Measurements from ENCODE around the gene MMP25.
"Not testable (repeated sequence)": the region's sequence is repeated elsewhere in the genome, so short reads cannot be mapped to it uniquely, and the experiment has no call there.

The MMP25 gene

DNA sequence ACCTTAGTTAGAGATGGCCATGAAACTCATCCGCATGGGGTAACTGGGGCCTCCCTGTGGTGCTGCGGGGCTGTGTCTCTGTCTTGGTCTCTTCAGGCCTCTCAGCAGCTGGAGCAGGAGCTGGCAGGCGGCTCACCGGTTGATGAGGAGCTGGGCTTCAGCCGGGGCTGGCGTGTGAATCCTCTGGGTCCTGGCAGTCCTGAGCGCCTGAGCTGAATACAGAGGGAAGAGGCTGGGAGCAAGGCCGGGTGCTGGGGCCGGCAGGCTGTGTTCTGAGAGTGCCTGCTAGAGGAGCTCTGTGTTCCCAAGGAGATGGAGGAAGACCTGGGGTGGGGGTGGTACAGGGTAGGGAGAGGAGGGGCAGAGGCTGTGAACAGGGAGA is 9.4 kb downstream of the MMP25 start:
- DNase-seq (ENCODE audit: low spot score) = peak; percentile 13

DNA sequence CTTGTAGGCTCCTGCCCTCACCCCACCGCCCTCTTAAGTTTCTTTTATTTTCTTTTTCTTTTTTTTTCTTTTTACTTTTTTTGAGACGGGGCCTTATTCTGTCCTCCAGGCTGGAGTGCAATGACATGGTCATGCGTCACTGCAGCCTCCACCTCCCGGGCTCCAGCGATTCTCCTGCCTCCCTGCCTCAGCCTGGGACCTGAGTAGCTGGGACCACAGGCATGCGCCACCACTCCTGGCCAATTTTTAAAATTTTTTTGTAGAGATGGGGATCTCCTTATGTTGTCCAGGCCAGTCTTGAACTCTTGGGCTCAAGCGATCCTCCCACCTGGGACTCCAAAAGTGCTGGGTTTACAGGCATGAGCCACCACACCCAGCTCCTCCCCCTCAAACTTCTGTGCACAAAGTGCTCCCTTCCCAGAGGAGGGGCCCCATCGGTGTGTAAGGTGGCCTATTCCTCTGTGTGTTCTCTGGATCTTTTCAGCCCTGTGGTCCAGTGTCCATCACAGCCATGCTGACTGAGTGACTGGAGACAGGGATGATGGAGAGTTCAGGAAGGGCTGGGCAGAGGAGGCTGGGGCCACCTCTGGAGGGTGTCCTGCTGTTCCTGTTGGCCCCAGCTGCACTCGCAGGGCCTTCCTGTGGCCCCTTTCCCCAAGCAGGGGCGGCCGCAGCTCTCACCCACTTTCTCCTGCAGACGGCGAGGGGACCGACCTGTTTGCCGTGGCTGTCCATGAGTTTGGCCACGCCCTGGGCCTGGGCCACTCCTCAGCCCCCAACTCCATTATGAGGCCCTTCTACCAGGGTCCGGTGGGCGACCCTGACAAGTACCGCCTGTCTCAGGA is 10.2 kb downstream of the MMP25 start:
- DNase-seq (ENCODE audit: low spot score) = peak; percentile 3

DNA sequence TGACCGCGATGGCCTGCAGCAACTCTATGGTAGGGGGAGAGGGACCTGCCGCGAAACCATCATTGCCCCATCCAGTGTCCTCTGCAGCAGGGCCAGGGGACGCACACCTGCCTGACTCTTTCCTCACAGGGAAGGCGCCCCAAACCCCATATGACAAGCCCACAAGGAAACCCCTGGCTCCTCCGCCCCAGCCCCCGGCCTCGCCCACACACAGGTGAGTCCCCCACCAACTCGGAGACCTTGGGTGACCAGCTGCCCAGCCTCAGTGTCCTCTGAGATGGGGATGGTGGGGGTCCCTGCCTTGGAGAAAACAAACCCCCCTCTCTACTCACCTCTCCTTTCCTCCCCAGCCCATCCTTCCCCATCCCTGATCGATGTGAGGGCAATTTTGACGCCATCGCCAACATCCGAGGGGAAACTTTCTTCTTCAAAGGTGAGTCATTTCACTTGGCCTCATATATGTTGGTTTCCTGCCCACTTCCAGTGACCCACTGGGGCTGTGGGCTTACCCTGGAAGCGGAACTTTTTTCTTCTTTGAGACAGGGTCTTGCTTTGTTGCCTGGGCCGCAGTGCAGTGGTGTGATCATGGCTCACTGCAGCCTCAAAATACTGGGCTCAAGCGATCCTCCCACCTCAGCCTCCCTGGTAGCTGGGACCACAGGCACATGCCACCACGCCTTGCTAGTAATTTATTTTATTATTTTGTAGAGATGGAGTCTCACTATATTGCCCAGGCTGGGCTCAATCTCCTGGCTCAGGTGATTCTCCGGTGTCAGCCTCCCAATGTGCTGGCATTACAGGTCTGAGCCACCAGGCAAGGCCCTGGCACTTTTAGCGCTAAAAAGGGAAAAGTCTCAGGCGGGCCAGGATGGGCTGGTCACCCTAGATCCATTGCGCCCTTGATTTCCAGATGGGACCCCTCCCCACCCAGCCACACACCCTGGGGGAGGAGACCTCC is 11.1 kb downstream of the MMP25 start:
- DNase-seq (ENCODE audit: low spot score) = no peak

DNA sequence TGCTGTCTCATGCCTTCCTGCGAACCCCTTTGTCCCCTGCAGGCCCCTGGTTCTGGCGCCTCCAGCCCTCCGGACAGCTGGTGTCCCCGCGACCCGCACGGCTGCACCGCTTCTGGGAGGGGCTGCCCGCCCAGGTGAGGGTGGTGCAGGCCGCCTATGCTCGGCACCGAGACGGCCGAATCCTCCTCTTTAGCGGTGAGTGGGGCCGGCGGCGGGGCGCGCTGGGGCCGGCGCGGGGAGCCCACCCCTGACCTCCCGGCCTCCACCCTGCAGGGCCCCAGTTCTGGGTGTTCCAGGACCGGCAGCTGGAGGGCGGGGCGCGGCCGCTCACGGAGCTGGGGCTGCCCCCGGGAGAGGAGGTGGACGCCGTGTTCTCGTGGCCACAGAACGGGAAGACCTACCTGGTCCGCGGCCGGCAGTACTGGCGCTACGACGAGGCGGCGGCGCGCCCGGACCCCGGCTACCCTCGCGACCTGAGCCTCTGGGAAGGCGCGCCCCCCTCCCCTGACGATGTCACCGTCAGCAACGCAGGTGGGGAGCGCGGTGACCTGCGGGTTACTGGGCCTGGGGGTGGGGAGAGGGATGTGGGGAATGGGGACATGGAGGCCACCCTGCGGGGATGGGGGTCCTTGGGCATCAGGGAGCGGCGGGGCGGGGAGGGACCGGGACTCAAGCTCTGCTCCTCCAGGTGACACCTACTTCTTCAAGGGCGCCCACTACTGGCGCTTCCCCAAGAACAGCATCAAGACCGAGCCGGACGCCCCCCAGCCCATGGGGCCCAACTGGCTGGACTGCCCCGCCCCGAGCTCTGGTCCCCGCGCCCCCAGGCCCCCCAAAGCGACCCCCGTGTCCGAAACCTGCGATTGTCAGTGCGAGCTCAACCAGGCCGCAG is 12.0 kb downstream of the MMP25 start:
- peak; percentile 75 for DNase-seq (ENCODE audit: low spot score)

DNA sequence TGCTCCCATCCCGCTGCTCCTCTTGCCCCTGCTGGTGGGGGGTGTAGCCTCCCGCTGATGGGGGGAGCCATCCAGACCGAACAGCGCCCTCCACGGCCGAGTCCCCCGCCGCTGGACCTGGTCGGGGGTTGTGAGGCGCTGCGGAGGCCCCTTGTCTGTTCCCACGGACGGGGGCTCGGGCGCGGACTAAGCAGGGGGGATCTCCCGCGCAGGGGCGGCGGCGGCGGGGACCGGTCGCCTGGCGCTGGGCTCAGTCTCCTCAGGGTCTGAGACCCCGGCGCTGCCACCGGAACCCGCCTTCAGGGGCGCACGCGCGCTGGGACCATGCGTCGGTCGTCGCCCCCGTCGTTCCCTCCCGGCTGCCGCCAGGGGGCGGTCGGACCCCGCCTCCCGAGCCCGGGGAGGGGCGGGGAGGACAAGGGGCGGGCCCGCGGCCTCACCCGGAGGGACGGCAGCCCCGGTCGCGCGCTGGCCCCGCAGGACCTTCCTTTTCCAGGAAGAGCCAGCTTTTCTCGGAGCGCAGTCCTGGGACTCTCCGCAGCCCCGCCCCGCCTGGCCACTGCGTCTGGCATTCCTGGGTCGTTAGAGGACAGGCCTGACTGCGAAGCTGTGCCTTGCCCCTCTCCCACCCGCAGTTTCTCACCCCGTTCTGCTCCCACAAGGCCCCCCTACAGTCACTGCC is 12.8 kb downstream of the MMP25 start:
- DNase-seq (ENCODE audit: low spot score) = peak; percentile 97

DNA sequence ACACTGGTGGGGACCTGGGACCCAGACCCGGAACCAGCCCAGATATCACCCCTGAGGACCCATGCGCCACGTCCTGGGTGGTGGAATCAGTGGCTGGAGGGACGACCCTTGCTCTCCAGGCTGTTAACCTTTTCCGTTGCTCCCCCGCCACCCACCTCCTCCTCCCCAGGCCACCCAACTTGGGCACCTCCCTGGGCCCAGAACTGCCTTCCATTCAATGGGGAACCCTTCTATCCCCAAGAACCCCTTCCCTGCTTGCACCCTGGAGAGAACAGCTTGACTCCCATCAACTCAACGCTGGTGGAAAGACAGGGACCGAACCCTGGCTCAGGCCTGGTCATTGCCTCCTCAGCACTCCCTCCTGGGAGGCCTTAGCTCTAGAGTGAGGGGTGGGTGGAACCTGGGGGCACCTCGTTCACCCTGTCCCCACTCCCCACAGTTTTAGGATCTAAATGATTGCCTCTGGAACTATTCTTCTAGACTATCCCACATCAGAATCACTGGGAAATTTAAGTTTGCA is 13.4 kb downstream of the MMP25 start:
- DNase-seq (ENCODE audit: low spot score) = no peak

DNA sequence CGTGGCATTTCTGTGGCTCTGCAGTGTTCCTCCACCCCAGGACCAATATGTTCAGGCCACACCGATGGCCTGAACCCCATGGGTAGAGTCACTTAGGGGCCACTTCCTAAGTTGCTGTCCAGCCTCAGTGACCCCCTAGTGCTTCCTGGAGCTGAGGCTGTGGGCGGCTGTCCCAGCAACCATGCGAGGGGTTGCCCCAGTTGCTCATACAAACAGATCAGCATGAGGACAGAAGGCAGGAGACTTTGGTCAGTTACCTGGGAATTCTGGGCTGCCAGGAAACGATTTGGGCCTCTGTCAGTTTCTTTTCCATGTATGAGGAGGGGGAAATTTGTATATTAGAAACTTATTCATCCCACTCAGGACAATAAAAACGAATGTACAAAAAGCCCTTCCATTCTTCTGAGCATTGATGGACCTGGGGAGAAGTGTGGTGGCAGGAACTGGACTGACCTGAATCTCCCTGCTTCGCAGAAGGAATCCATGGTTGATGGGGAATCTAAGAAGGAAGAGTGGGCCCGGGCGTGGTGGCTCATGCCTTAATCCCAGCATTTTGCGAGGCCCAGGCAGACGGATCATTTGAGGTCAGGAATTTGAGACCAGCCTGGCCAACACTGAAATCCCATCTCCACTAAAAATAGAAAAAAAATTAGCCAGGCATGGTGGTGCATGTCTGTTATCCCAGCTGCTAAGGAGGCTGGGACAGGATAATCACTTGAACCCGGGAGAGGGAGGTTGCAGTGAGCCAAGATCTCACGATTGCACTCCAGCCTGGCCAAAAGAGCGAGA is 14.2 kb downstream of the MMP25 start:
- DNase-seq (ENCODE audit: low spot score) = no peak

DNA sequence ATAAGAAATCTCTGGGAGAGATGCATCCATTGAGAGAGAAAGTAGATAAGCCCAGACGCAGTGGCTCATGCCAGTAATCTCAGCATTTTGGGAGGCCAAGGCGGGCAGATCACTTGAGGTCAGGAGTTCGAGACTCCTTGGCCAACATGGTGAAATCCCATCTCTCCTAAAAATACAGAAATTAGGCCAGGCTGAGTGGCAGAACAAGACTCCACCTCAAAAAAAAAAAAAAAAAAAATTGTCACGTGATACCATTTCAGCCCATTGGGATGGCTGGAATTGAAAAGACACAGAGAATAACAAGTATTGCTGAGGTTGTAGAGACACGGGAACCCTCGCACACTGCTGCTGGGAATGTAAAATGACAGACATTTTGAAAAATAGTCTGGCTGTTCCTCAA is 16.2 kb downstream of the MMP25 start:
- no peak for DNase-seq (ENCODE audit: low spot score)

DNA sequence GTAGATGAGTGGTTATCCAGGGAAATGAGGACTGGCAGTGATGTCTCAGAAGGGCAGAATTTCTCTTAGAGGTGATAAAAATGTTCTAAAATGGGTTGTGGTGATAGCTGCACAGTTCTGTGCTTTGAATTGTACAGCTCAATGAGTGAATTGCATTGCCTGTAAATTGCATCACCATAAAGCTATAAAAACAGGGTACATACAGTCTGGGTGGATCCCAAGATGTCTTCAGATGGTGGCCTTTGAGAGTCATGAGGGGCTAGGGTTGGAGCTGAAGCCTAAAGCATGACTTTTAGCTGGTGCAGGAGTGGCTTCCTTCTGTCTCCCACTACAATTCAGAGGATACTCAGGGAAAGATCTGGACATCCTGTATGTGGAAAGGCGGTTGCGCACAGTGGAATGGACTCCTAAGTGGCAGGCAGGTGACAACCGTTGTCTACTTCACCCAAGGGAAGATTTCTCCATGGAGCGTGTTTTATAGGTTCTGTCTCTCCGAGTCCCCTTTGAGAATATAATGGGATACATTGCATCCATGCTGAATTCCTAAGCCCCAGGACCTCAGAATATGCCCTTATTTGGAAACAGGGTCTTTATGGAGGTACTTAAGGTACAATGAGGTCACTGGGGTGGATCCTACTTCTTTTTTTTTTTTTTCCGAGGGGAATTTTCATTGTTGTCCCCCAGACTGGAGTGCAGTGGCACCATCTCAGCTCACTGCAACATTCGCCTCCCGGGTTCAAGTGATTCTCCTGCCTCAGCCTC is 17.4 kb downstream of the MMP25 start:
- DNase-seq (ENCODE audit: low spot score) = peak; percentile 9

DNA sequence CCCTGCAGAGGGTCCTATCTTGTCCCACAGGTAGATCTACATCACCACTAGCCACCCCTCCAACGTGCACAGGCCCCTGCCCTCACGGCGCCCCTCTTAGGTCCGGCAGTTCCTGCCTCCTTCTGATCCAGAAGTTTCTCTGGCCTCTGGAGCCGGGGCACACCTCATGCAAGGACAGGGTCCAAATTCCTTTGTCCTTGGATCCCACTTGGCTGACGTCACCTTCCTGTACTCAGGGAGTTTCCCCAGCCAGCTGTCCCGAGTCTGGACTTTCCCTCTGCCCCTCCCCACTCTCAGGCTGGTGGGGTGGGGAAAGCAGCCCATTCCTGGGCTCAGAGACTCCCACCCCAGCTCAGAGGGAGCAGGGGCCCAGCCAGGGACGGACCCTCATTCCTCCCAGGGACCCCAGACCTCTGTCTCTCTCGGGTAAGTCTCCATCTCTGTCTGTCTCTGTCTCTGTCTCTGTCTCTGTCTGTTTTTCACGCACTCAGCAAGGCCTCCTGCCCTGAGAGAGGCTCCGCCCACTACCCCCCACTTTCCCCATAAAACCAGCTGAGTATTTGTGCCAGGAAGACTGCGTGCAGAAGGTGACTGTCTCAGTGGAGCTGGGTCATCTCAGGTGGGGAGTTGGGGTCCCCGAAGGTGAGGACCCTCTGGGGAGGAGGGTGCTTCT is 18.8 kb downstream of the MMP25 start, which contains the start of gene IL32:
Gene IL32 (plus strand): TSS at position 572 of the 673 bp plus-strand sequence. CDS start 172 bp downstream, outside the sequence.
- peak; percentile 36 for DNase-seq (ENCODE audit: low spot score)

DNA sequence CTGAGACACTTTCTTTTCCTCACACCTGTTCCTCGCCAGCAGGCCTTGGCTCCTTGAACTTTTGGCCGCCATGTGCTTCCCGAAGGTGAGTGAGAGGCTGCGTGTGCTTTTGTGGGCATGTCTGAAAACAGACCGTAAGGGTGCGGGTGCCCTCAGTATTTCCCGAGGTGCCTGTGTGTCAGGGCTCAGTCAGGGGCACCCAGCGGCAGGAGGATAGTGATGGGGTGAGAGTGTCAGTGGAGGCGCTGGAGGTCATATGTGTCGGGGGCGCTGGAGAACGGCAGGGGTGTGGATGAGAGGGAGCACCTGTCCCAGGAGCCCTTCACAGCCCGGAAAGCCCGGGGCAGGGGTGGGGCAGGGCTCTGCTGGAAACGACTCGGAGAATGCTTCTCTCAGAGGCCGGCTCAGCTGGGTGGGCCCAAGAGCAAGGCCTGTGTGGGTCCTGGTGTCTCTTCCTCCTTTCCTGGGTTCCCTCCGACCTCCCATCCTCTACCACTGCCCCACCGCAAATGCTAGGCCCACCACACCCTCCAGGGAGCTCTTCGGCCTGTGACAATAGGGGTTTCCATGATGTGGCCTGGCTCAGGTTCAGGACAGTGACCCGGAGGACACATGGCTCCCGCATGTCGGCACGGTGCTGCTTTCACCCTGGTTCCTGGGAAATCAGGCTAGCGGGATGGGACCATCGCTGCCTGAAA is 19.5 kb downstream of the MMP25 start:
- DNase-seq (ENCODE audit: low spot score) = peak; percentile 7

DNA sequence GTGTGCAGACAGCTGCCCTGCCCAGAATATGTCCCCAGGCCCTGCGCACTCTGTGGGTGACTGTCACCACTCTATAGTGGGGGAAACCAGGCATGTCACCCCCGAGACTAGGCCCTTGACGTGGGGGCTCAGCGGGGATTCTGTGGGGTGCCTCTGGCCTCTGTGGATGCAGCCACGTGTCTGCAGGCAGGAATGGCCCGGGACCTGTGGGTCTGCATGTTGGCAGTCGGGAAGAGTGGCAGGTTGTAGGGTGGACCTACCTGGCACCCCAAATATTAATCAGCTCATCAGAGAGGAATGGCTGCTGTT is 20.0 kb downstream of the MMP25 start:
- no peak for DNase-seq (ENCODE audit: low spot score)

DNA sequence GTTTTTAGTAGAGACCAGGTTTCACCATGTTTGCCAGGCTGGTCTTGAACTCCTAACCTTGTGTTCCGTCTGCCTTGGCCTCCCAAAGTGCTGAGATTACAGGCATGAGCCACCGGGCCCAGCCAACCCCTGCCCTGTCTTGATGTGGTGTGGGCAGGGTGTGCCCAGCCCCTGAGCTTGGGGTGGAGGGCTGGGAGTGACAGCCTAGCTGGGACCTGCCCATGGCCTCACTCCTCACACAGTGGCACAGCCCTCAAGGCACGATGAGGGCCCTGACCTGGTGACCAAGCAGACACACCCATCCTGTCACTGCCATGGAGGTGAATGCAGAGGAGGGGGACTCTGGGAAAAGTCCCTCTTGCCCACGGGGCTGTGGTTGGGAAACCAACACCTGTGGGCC is 22.1 kb downstream of the MMP25 start:
- no peak for DNase-seq (ENCODE audit: low spot score)

DNA sequence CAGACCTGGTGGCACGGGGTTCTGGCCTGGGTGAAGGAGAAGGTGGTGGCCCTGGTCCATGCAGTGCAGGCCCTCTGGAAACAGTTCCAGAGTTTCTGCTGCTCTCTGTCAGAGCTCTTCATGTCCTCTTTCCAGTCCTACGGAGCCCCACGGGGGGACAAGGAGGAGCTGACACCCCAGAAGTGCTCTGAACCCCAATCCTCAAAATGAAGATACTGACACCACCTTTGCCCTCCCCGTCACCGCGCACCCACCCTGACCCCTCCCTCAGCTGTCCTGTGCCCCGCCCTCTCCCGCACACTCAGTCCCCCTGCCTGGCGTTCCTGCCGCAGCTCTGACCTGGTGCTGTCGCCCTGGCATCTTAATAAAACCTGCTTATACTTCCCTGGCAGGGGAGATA is 22.8 kb downstream of the MMP25 start:
- not testable (repeated sequence) for DNase-seq (ENCODE audit: low spot score)

DNA sequence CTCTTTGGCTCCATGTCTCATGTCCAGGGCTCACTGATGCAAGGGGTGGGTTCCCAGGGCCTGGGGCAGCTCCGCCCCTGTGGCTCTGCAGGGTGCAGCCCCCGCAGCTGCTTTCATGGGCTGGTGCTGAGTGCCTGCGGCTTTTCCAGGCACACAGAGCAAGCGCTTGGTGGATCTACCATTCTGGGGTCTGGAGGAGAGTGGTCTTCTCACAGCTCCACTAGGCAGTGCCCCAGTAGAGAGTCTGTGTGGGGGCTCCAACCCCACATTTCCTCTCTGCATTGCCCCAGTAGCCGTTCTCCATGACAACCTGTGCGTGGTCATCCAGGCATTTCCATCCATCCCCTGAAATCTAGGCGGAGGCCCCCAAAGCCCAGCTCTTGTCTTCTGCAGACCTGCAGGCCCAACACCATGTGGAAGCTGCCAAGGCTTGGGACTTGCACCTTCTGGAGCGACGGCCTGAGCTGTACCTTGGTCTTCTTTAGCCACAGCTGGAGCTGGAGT is 24.3 kb downstream of the MMP25 start:
- no peak for DNase-seq (ENCODE audit: low spot score)

DNA sequence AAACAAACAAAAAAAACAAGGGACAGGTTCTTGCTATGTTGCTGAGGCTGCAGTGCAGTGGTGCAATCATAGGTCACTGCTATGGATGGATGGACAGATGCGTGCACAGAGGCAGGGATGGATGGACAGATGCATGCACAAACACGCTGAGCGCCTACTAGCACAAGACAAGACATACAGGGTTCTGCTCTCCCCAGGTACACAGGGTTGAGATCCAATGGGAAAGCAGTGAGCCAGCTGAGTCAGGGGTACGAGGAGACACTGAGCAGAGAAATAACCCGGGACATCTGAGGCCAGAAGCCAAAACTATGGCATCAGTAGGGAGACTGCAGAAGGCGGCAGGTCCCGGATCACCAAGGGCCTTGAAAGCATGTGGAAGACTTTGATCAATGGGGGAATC is 25.3 kb downstream of the MMP25 start:
- no peak for DNase-seq (ENCODE audit: low spot score)

DNA sequence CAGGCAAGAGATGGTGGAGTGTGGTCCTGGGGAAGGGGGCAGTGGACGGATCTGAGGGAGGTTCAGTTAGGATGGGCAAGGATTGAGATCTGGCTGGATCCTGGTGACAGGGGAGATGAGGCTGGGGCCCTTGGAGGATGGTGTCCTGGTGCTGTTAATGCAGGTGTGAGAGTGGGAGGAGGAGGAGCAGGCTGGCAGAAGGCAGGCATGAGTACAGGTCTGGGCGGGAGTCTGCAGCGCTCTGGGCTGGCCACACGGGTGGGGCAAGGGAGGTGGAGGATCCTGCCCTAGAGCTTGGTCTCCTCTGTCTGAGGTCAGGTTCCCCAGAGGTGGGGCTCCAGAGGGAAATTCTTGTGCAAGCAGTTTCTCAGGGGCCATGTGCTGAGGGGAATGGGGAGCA is 25.8 kb downstream of the MMP25 start:
- not testable (repeated sequence) for DNase-seq (ENCODE audit: low spot score)

DNA sequence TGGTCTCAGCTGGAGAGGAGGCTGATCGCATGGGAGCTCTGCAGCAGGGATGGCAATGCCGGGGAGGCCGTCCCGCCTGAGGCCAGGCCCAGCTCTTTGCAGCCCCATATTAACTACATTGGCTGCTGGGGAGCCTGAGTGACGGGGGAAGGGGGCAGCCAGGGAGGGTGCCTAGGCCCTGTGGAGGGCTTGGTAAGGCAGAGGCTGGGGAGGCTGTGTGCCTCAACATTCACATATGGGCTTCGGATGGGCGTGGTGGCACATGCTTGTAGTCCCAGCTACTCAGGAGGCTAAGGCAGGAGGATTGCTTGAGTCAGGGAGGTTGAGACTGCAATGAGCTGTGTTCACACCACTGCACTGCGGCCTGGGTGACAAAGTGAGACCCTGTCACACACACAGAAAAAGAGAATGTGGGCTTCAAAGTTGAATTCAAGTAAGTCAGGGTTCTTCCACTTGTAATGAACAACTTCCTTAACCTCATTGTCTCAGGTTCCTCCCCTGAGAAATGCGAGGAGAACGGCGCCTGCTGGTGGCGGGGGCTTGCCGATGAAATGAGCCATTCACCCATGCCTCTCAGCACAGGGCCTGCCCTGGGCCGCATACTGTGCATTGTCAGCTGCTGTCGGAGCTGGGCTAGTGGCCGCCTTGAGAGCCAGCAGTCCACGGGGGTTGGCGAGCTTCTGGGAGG is 26.4 kb downstream of the MMP25 start:
- peak; percentile 24 for DNase-seq (ENCODE audit: low spot score)
